ENCODE results near the gene CD164L2.

Gene CD164L2

GRCh38 chr1:27381969-27382762 lies 967 bp downstream of the CD164L2 start:
- no peak for DNase-seq

GRCh38 chr1:27380766-27381733 lies 2.1 kb downstream of the CD164L2 start:
- no peak for DNase-seq

GRCh38 chr1:27380224-27380623 lies 2.9 kb downstream of the CD164L2 start:
- no peak for DNase-seq

- no peak for DNase-seq
These were observed 3.5 kb downstream of the CD164L2 start for GRCh38 chr1:27379564-27380122.

- no peak for DNase-seq
These were observed 5.2 kb downstream of the CD164L2 start for GRCh38 chr1:27377760-27378495.

- DNase-seq = no peak
These were observed 8.6 kb downstream of the CD164L2 start, which contains the start of gene FCN3 for GRCh38 chr1:27374362-27375086. TSS of gene FCN3 (minus strand) at chr1:27374824. CDS start at chr1:27374818, 6 bp downstream.

- DNase-seq = no peak
These were observed 10.1 kb downstream of the CD164L2 start for GRCh38 chr1:27372808-27373690.

GRCh38 chr1:27372022-27372807 lies 10.9 kb downstream of the CD164L2 start:
- DNase-seq = no peak

- no peak for DNase-seq
These were observed 14.1 kb downstream of the CD164L2 start for GRCh38 chr1:27368869-27369582.

GRCh38 chr1:27367160-27367650 lies 15.9 kb downstream of the CD164L2 start:
- DNase-seq = no peak

GRCh38 chr1:27366411-27367159 lies 16.5 kb downstream of the CD164L2 start, which contains the start of gene MAP3K6:
TSS of gene MAP3K6 (minus strand) at chr1:27366961. CDS start at chr1:27366597, 364 bp downstream.
- DNase-seq = no peak

- peak; percentile 61 for DNase-seq
These were observed 17.1 kb downstream of the CD164L2 start for GRCh38 chr1:27366113-27366410.

- peak; percentile 80 for DNase-seq
These were observed 17.6 kb downstream of the CD164L2 start for GRCh38 chr1:27365372-27366112.

GRCh38 chr1:27364696-27365371 lies 18.3 kb downstream of the CD164L2 start:
- DNase-seq = no peak

- no peak for DNase-seq
These were observed 19.1 kb downstream of the CD164L2 start for GRCh38 chr1:27363766-27364695.

- DNase-seq = no peak
These were observed 21.6 kb downstream of the CD164L2 start for GRCh38 chr1:27361553-27361952.

All from T-helper 9 cell (primary cell).